Measurements from ENCODE around the gene PRPSAP1. TPM values are rescaled to one million over a fixed set of nuclear protein-coding genes. Genes with fewer than 3 reads are reported as not detected.
A peak's percentile ranks its signal among the peaks of the same experiment; 100 is the strongest.

PRPSAP1 gene
- total RNA-seq, 1 donor from 2014 or later, result 16.1 TPM

DNA sequence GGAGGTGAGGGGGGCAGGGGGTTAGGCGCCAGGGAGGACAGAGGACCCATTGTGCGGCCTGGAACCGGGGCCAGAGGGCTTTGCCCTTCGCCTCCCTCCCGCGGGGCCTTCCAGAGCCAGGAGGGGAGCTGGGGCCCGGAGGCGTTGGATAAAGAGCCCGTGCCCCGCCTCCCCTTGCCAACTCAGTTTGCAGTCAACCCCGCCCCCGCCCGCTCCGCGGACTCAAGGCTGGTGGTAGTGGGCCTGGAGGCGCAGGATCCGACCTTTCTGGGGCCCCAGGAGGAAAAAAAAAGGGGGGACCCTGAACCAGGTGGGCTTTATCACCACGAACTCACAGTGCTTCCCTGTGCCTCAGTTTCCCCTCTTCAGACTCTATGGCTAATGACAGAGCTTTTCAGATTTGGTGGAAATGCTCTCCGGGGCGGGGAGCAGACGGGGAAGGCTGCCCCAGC lies 28.7 kb upstream of the PRPSAP1 start:
- TF ChIP-seq, protein P1, sequence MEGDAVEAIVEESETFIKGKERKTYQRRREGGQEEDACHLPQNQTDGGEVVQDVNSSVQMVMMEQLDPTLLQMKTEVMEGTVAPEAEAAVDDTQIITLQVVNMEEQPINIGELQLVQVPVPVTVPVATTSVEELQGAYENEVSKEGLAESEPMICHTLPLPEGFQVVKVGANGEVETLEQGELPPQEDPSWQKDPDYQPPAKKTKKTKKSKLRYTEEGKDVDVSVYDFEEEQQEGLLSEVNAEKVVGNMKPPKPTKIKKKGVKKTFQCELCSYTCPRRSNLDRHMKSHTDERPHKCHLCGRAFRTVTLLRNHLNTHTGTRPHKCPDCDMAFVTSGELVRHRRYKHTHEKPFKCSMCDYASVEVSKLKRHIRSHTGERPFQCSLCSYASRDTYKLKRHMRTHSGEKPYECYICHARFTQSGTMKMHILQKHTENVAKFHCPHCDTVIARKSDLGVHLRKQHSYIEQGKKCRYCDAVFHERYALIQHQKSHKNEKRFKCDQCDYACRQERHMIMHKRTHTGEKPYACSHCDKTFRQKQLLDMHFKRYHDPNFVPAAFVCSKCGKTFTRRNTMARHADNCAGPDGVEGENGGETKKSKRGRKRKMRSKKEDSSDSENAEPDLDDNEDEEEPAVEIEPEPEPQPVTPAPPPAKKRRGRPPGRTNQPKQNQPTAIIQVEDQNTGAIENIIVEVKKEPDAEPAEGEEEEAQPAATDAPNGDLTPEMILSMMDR (IDR thresholded peaks at IDR 0.05), result no peak
- intact Hi-C loops (cut with DNase I), result loop anchor here (1.0 kb wide), 1 partner anchor 28 kb away; no protein-coding TSS in a partner anchor
- Histone ChIP-seq H3K27me3 (no peaks in the 10 kb centered on the region), H3K4me1 (peaks cover 6 to 26% of the 10 kb centered on the region in 2 donors), H3K4me3 (peak overlapping the region; percentile 67 to 93), H3K9me3 (no peaks in the 10 kb centered on the region), H3K36me3 (no peaks in the 10 kb centered on the region), H3K27ac (peak overlapping the region; percentile 90 to 94)
- peak in 1 of 2 donors; percentile 73 for DNase-seq (ENCODE audit: low spot score in 2 of 2)

GRCh38 chr17:76381633-76382350 lies 28.1 kb upstream of the PRPSAP1 start:
- intact Hi-C loops (cut with DNase I), result loop anchor here (1.0 kb wide), 1 partner anchor 27 kb away; no protein-coding TSS in a partner anchor
- TF ChIP-seq, protein P1 (IDR thresholded peaks at IDR 0.05), result no peak
- DNase-seq (ENCODE audit: low spot score in 2 of 2), result no peak

GRCh38 chr17:76379646-76380376 lies 26.1 kb upstream of the PRPSAP1 start:
- H3K27ac ChIP-seq, result no peak overlapping the region
- H3K36me3 ChIP-seq, result no peaks in the 10 kb centered on the region
- TF ChIP-seq, protein P1 (IDR thresholded peaks at IDR 0.05), result no peak
- peaks cover 5 to 12% of the 10 kb centered on the region in 2 donors for H3K4me1 ChIP-seq
- DNase-seq (ENCODE audit: low spot score in 2 of 2), result no peak
- H3K4me3 ChIP-seq, result no peak overlapping the region
- H3K9me3 ChIP-seq, result no peaks in the 10 kb centered on the region
- H3K27me3 ChIP-seq, result no peaks in the 10 kb centered on the region
- intact Hi-C loops (cut with DNase I), result no loop called here

More at GRCh38 chr17:76381633-76382350, 28.1 kb upstream of the PRPSAP1 start:
- no peaks in the 10 kb centered on the region for H3K36me3 ChIP-seq
- H3K27ac ChIP-seq, result peak overlapping the region; percentile 90 to 94
- peaks cover 6 to 26% of the 10 kb centered on the region in 2 donors for H3K4me1 ChIP-seq
- peak overlapping the region in 1 of 2 donors; percentile 67 for H3K4me3 ChIP-seq
- H3K27me3 ChIP-seq, result no peaks in the 10 kb centered on the region
- no peaks in the 10 kb centered on the region for H3K9me3 ChIP-seq

GRCh38 chr17:76379275-76379641 lies 25.5 kb upstream of the PRPSAP1 start:
- H3K36me3 ChIP-seq, result no peaks in the 10 kb centered on the region
- H3K4me3 ChIP-seq, result no peak overlapping the region
- no peaks in the 10 kb centered on the region for H3K27me3 ChIP-seq
- TF ChIP-seq, protein P1 (IDR thresholded peaks at IDR 0.05), result no peak
- no peak overlapping the region for H3K27ac ChIP-seq
- peaks cover 3 to 9% of the 10 kb centered on the region in 2 donors for H3K4me1 ChIP-seq
- DNase-seq (ENCODE audit: low spot score in 2 of 2), result no peak
- no peaks in the 10 kb centered on the region for H3K9me3 ChIP-seq
- intact Hi-C loops (cut with DNase I), result no loop called here

DNA sequence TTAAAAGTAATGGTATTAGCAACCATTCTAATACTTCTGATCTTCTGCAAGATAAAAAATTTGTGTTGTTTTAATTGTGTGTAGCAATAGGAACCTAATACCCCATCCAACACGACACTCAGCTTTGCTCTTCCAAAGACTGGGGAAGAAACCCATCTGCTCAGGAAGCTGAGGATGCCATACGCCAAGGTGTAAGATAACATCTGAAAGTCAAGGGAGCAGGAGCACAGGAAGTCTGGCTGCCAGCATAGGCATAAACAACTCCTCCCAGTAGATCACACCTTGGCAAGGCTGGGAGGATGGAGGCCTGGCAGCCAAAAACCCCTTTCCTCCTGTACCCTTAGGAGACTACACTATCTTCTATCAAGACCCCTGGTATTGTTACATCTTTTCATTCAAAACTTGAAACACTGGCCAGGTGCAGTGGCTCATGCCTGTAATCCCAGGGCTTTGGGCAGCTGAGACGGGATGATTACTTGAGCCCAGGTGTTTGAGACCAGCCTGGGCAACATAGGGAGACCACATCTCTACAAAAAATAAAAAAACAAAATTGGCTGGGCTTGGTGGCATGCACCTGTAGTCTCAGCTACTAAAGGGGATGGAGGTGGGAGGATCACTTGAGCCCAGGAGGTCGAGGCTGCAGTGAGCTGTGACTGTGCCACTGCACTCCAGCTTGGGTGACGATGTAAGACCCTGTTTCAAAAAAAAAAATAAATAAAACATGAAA lies 25.0 kb upstream of the PRPSAP1 start:
- Histone ChIP-seq H3K4me1 (peaks cover 3 to 6% of the 10 kb centered on the region in 2 donors), H3K4me3 (no peak overlapping the region), H3K9me3 (no peaks in the 10 kb centered on the region), H3K36me3 (no peaks in the 10 kb centered on the region), H3K27me3 (no peaks in the 10 kb centered on the region), H3K27ac (no peak overlapping the region)
- DNase-seq (ENCODE audit: low spot score in 2 of 2), result no peak
- intact Hi-C loops (cut with DNase I), result no loop called here
- TF ChIP-seq, protein P1 (IDR thresholded peaks at IDR 0.05), result no peak

Data from ascending aorta (tissue), 2 donors.